DOHH2 (cell line): ENCODE results near the gene ADGRA3.

Experiments
- H3F3A ChIP-seq: fragments of 200-600 bp; sonication (generic), shearing (Covaris generic); 2 replicates; pipeline ENCODE4 v1.6.0; 2016; ENCODE audit warnings: antibody characterized with exemption, mild to moderate bottlenecking; ENCODE audit not compliant: control insufficient read depth, insufficient read depth
- H3K27ac ChIP-seq: fragments of 200-600 bp; sonication (generic); 2 replicates; pipeline ENCODE4 v1.5.1; 2014; ENCODE audit warnings: low read depth, mild to moderate bottlenecking, low read length, moderate library complexity
- H3K27me3 ChIP-seq: fragments of 200-600 bp; sonication (generic); 2 replicates; pipeline ENCODE4 v1.6.1; 2014; ENCODE audit warnings: mild to moderate bottlenecking, low read length, mixed read lengths; ENCODE audit not compliant: control insufficient read depth
- H3K36me3 ChIP-seq: fragments of 200-600 bp; sonication (generic); 2 replicates; pipeline ENCODE4 v1.6.1; 2014; ENCODE audit warnings: mild to moderate bottlenecking, low read length, moderate library complexity, mixed read lengths; ENCODE audit not compliant: control insufficient read depth
- H3K4me1 ChIP-seq: fragments of 200-600 bp; sonication (generic); 2 replicates; pipeline ENCODE4 v1.6.1; 2014; ENCODE audit warnings: mild to moderate bottlenecking, low read length, mixed read lengths; ENCODE audit not compliant: control insufficient read depth
- H3K4me2 ChIP-seq: fragments of 200-600 bp; sonication (generic); 2 replicates; pipeline ENCODE4 v1.6.0; 2014; ENCODE audit warnings: mild to moderate bottlenecking, low read length, moderate library complexity
- H3K4me3 ChIP-seq: fragments of 200-600 bp; sonication (generic); 2 replicates; pipeline ENCODE4 v1.5.1; 2014; ENCODE audit warnings: mild to moderate bottlenecking, low read length, mixed read lengths
- H3K79me2 ChIP-seq: fragments of 200-600 bp; sonication (generic); 2 replicates; pipeline ENCODE4 v1.6.1; 2014; ENCODE audit warnings: mild to moderate bottlenecking, low read length, mixed read lengths; ENCODE audit not compliant: control insufficient read depth
- H3K9me2 ChIP-seq: fragments of 200-600 bp; sonication (generic); replicated peaks from 2 replicates; pipeline ENCODE4 v1.6.1; 2014; ENCODE audit warnings: mild to moderate bottlenecking, low read length, mixed read lengths; ENCODE audit not compliant: control insufficient read depth
- H3K9me3 ChIP-seq: fragments of 200-600 bp; sonication (generic); 2 replicates; pipeline ENCODE4 v1.6.1; 2014; ENCODE audit warnings: antibody characterized with exemption, low read length, mixed read lengths; ENCODE audit not compliant: control insufficient read depth, insufficient read depth
- H4K20me1 ChIP-seq: fragments of 200-600 bp; sonication (generic); 2 replicates; pipeline ENCODE4 v1.6.0; 2014; ENCODE audit warnings: low read depth, mild to moderate bottlenecking, antibody characterized with exemption, low read length, moderate library complexity; ENCODE audit not compliant: control insufficient read depth, insufficient read depth
- EZH2phosphoT487 ChIP-seq: fragments of 200-600 bp; sonication (generic); IDR thresholded peaks from 2 replicates; pipeline ENCODE4 v1.6.1; 2017; ENCODE audit warnings: borderline replicate concordance, mild to moderate bottlenecking, antibody characterized with exemption, low read length, moderate library complexity, mixed read lengths
- TF ChIP-seq, protein P1 (sequence below): fragments of 200-600 bp; sonication (generic); IDR thresholded peaks from one replicate; pipeline ENCODE4 v1.5.1; 2014; ENCODE audit warnings: antibody characterized with exemption, mild to moderate bottlenecking, low read depth, low read length; ENCODE audit not compliant: poor library complexity, severe bottlenecking

The ADGRA3 gene

DNA sequence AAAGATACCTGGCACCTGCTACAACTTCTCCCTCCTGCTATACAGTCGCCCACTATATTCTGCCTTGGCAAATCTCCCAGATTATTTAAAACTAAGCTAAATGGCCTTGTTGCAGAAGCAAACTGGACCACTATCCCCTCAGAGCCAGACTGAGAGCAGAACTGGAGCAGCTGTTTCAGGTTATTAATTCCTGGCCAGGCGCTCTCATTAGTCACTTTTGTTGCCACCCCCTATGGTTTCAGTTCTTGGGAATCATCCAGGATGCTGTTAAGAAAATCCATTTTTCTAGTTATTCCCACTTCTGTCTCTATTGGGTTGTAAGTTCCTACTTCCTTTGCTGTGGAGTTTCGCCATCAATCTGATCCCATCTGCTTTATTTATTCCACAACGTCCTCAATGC lies 30.1 kb downstream of the ADGRA3 start:
- TF ChIP-seq, protein P1, sequence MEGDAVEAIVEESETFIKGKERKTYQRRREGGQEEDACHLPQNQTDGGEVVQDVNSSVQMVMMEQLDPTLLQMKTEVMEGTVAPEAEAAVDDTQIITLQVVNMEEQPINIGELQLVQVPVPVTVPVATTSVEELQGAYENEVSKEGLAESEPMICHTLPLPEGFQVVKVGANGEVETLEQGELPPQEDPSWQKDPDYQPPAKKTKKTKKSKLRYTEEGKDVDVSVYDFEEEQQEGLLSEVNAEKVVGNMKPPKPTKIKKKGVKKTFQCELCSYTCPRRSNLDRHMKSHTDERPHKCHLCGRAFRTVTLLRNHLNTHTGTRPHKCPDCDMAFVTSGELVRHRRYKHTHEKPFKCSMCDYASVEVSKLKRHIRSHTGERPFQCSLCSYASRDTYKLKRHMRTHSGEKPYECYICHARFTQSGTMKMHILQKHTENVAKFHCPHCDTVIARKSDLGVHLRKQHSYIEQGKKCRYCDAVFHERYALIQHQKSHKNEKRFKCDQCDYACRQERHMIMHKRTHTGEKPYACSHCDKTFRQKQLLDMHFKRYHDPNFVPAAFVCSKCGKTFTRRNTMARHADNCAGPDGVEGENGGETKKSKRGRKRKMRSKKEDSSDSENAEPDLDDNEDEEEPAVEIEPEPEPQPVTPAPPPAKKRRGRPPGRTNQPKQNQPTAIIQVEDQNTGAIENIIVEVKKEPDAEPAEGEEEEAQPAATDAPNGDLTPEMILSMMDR: no peak
- no peak for TF ChIP-seq EZH2phosphoT487
- no peak overlapping the region for H3K27ac ChIP-seq
- H3K36me3 ChIP-seq: no peaks in the 10 kb centered on the region
- no peaks in the 10 kb centered on the region for H3K4me1 ChIP-seq
- no peaks in the 10 kb centered on the region for H4K20me1 ChIP-seq
- H3K79me2 ChIP-seq: no peaks in the 10 kb centered on the region
- H3F3A ChIP-seq: no peaks in the 10 kb centered on the region
- no peak overlapping the region for H3K4me3 ChIP-seq
- no peaks in the 10 kb centered on the region; the same call in 1 of the 2 replicates for H3K9me3 ChIP-seq
- no peaks in the 10 kb centered on the region for H3K27me3 ChIP-seq
- H3K4me2 ChIP-seq: no peak overlapping the region
- no peaks in the 10 kb centered on the region for H3K9me2 ChIP-seq

DNA sequence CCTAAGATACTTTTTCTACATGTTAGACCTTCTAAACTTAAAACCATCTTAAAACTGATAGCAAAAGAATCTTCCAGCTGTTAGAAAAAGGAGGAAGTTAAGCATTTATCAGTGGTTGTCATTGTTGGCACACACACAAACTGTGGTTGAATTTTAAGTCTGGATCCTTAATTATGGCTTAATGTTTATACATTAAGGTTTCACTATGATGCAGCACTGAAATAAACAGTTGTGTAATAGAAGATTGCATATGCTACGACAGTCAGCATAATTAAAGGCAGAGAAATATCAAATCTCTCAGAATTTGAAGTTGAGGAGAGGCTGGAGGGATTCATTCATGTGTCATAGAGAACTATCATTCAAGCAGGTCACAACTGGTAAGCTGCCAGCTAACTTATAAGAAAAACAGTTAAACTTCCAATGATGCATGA lies 32.3 kb downstream of the ADGRA3 start:
- no peaks in the 10 kb centered on the region for H3K27me3 ChIP-seq
- TF ChIP-seq, protein P1: no peak
- no peak for TF ChIP-seq EZH2phosphoT487
- H3K36me3 ChIP-seq: no peaks in the 10 kb centered on the region
- no peaks in the 10 kb centered on the region for H3K79me2 ChIP-seq
- H3K9me2 ChIP-seq: no peaks in the 10 kb centered on the region
- H3K9me3 ChIP-seq: no peaks in the 10 kb centered on the region; the same call in 1 of the 2 replicates
- no peaks in the 10 kb centered on the region for H3F3A ChIP-seq
- no peak overlapping the region for H3K27ac ChIP-seq
- H3K4me1 ChIP-seq: no peaks in the 10 kb centered on the region
- no peak overlapping the region for H3K4me3 ChIP-seq
- H3K4me2 ChIP-seq: no peak overlapping the region
- H4K20me1 ChIP-seq: no peaks in the 10 kb centered on the region

DNA sequence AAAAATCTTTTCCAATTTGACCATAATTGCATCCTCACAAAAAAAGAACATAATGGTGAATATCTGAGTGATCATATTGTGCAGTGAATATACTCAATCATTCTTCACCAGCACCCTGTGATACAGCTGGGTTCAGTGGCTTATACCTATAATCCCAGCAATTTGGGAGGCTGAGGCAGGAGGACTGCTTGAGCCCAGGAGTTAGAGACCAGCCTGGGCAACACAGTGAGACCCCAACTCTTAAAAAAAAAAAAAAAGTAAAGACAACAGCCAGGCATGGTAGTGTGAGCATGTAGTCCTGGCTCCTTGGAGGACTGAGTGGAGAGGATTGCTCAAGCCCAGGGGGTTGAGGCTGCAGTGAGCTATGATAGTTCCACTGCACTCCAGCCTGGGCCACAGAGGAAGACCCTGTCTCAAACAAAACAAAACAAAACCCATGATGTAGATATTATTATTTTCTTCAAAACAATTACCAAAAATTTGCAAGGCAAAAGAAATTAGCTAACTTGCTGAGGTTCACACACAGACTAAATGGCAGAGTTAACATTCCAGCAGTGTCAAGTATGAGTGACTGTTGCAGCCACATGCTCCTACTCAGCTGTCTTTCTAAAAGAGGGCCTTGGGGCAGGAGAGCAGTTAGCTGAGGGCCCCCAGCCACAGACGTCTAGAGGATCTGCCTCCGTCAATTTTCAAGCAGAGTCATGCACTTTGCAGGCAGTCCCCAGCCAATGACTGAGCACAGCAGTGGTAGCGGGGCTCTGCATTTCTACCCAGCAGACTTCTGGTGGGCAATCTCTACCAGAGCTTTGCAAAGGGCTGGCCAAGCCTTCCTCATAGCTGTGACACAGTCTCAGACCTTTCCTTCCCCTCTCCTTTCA lies 33.4 kb downstream of the ADGRA3 start:
- Histone ChIP-seq H3K79me2 (no peaks in the 10 kb centered on the region), H3K27ac (no peak overlapping the region)

More for the DNA sequence above, 33.4 kb downstream of the ADGRA3 start:
- Histone ChIP-seq H4K20me1 (no peaks in the 10 kb centered on the region), H3K4me3 (no peak overlapping the region), H3K4me1 (no peaks in the 10 kb centered on the region), H3K9me3 (no peaks in the 10 kb centered on the region; the same call in 1 of the 2 replicates), H3K27me3 (no peaks in the 10 kb centered on the region), H3K9me2 (no peaks in the 10 kb centered on the region), H3K36me3 (no peaks in the 10 kb centered on the region), H3K4me2 (no peak overlapping the region), H3F3A (no peaks in the 10 kb centered on the region)
- TF ChIP-seq, protein P1: no peak
- TF ChIP-seq EZH2phosphoT487: no peak
